Ramos (cell line): ENCODE results near the gene PSMC1.
"Not testable (repeated sequence)": the region's sequence is repeated elsewhere in the genome, so short reads cannot be mapped to it uniquely, and the experiment has no call there.

Experiments used
- in situ Hi-C: fragments of 300-500 bp; cut with MboI; formaldehyde crosslinking; loops from one replicate; pipeline ENCODE4 v1.14.3; 2022; ENCODE audit warnings: low sequenced_read_pairs; ENCODE audit not compliant: unreplicated experiment

Gene PSMC1

GRCh38 chr14:90256354-90257131 is at the start of gene PSMC1:
PSMC1 (plus strand) TSS chr14:90256553; CDS start chr14:90256598, 45 bp downstream.
- in situ Hi-C loops, result no loop called here

GRCh38 chr14:90213099-90213748 is 43.1 kb upstream of the PSMC1 start:
- in situ Hi-C loops, result no loop called here

GRCh38 chr14:90228478-90228877 is 27.9 kb upstream of the PSMC1 start:
- in situ Hi-C loops, result no loop called here

DNA sequence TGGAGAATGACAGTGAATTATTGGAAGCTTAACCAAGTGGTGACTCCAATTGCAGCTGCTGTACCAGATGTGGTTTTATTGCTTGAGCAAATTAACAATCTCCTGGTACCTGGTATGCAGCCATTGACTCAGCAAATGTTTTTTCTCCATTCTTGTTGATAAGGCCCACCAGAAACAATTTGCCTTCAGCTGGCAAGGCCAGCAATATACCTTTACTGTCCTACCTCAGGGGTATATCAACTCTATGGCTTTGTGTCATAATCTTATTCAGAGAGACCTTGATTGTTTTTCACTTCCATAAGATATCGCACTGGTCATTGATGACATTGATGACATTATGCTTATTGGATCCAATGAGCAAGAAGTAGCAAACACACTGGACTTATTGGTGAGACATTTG is 26.4 kb upstream of the PSMC1 start:
- in situ Hi-C loops, result loop anchor here (10.0 kb wide), 1 partner anchor 295 kb away; no protein-coding TSS in a partner anchor

DNA sequence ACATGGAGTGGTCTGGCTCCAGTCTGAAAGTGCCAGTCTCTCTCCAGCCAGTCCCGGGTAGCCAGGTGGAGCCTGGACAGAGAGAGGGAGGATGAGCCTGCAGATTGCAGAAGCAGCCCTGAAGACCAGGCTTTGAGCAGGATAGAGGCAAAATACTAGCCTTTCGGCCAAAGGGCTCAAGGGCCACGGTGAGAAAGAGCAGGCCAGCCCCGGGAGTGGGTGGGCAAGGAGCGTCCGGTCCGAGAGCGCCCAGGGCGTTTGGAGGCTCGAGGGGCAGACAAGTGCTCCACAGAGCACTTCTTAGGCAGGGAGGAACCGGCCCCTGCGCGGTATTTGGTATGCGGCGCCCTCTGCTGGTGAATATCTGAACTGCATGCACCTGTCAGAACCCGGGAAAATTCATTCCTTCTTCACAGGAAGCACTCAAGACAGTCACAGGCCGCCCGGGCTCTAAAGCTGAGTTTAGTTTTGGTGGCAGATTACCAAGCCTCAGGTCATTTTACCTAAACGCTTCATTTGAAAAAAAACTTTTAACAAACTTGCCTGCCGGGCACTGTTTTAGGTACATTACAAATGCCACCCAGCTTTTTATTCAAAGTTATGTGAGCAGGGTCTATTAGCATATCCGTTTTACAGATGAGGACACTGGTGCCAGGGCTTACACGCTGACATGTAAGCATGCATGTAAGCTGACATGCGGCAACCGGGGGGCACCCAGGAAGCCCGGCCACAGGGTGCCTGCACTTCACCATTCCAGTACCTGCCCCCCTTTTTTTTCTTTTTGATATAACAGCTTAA is 21.0 kb upstream of the PSMC1 start:
- in situ Hi-C loops, result loop anchor here (10.0 kb wide), 1 partner anchor 301 kb away; no protein-coding TSS in a partner anchor

- in situ Hi-C loops, result loop anchor here (10.0 kb wide), 1 partner anchor 304 kb away; no protein-coding TSS in a partner anchor
Measured at GRCh38 chr14:90239139-90239538, 17.2 kb upstream of the PSMC1 start.

DNA sequence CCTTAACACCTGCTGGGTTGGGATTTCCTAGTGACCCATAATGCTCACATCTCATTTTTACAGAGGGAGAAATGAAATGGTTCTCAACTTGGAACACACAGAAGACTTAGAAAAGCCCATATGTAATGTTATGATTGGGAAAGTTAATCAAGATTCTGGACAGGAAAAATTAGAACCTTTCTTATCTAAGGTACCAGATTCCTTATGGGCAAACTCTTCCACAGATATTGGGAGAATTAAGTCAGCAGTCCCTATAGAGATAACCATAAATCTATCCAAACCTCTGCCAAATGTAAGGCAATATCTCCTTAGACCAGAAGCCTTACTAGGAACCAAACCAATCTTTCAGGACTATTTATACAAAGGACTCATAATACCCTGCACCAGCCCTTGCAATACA is 13.9 kb upstream of the PSMC1 start:
- in situ Hi-C loops, result no loop called here

- in situ Hi-C loops, result no loop called here
Measured at GRCh38 chr14:90246936-90247335, 9.4 kb upstream of the PSMC1 start.

DNA sequence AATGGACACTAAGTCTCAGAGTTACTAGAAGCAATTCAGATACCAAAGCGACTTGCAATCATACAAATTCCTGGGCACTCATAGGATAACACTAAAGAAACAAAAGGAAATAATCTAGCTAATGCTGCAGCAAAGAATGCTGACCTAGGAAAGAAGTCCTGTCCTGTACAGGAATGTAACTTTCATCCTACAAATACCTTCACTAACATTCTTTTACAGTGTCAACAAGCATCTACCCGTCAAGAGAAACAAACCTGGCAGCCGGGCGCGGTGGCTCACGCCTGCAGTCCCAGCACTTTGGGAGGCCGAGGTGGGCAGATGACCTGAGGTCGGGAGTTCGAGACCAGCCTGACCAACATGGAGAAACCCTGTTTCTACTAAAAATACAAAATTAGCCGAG is 8.9 kb upstream of the PSMC1 start:
- in situ Hi-C loops, result not testable (repeated sequence)

GRCh38 chr14:90248594-90248993 is 7.8 kb upstream of the PSMC1 start:
- in situ Hi-C loops, result no loop called here

- in situ Hi-C loops, result no loop called here
Measured at GRCh38 chr14:90253826-90254225, 2.5 kb upstream of the PSMC1 start.

DNA sequence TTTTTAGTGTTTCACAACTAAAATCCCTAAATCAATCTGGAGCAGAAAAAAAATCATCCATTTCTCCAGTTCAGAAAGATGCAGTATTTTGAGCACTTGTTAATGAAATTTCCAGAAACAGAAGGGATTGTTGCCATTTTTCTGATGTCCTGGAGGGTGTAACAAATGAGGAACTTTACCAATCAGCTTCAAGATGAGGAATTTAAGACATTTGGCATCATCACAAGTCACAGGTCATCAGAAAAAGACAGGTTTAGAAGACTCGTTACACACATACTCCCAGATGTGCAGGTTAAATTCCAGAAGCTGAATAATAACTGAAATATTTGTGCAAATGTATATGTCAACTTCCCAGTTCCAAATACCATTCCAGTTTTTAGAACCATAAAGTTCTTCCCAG is 482 bp upstream of the PSMC1 start:
- in situ Hi-C loops, result no loop called here

DNA sequence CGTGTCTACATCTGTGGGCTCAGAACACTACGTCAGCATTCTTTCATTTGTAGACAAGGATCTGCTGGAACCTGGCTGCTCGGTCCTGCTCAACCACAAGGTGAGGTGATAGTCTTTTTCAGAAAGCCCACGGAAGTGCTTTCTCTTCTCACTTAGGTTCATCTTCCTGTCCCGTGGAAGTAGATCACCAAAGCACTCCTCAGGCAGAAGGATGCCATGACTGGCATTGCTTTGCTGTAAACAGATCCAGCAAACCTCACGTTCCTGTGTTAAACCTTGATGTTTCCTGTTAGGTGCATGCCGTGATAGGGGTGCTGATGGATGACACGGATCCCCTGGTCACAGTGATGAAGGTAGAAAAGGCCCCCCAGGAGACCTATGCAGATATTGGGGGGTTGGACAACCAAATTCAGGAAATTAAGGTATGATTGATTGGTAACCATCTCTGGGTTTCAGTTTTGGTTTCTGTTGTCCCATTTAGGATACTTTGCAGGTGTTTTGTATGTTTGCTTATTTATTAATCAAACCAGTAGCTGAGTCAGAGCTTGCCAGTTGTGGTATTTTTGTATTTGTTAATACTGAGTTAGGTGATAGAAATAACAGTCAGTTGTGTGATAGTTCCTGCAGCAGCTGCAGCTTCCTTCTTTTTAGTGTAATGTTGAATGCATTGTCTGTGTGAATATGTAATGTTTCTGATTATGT is 7.5 kb downstream of the PSMC1 start:
- in situ Hi-C loops, result no loop called here

DNA sequence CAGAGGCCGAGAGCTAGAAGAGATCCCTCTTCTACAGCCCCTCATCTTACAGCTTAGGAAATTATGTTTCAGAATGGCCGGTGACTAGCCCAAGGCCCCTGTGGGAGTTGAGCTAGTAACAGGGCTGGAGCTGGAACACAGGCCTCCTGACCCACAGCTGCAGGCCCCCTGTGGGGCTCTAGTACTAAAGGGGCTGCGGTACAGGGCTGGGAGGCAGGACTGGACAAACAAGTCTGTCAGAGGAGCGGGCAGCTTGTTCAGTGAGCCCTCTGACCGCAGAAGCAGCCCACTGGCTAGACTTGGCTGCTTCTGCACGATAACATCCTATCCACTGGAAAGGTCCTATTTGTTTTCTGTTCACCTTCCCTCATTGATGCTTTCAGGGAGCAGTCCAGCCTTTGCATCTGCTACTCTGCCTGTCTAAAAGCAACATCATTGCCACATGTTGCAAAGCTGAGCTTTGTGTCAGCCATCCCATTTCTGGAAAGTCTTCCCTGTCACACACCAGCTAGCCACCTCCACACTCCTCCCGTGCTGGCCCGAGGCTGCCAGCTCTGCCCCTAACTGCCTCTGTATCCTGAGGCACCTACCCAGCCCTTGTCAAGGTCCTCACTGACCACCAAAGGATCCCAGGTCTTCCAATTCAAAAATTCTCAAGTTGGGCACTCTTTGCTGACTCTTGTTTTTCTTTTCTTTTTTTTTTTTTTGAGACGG is 10.2 kb downstream of the PSMC1 start:
- in situ Hi-C loops, result no loop called here

- in situ Hi-C loops, result no loop called here
Measured at GRCh38 chr14:90268420-90268819, 12.1 kb downstream of the PSMC1 start.

- in situ Hi-C loops, result no loop called here
Measured at GRCh38 chr14:90272523-90272922, 16.2 kb downstream of the PSMC1 start.

DNA sequence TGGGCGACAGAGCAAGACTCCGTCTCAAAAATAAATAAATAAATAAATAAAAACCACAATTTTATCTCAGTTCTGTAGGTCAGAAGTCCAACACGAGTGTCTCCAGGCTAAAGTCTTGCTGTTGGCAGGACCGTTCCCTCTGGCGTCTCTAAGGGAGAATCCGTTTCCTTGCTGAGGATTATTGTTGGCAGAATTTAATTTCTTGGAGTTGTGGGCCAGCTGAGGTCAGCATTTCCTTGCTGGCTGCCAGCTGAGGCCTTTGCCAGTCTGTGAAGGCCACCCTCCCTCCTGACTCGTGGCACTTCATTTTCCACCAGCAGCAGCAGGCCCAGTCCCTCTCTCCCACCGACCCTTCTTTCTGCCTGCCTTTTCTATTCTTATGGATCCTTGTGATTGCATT is 17.2 kb downstream of the PSMC1 start:
- in situ Hi-C loops, result no loop called here

DNA sequence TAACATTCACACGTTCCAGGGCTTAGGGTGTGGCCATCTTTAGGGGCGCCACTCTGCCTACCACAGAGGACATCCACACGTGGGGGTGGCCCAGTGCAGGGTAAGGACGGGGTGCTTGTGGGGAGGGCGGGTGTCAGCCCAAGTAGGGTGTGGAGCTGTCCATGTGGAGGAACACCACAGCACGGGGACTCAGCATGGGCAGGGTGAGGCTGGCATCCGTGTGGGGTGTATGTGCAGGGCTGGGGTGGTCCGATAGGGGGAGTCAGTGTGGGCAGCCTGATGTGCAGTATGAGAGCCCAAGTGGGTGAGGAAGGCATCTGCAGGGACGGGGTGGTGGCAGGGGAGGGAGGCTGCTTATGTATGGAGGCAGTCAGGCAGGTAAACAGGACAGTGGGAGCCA is 17.7 kb downstream of the PSMC1 start:
- in situ Hi-C loops, result no loop called here

GRCh38 chr14:90274808-90275457 is 18.6 kb downstream of the PSMC1 start:
- in situ Hi-C loops, result no loop called here
